H1 (cell line): ENCODE results near the gene GSTCD.

Experiments used
- CEBPB ChIP-seq: IDR thresholded peaks from 2 replicates; pipeline ENCODE4 v1.6.1; 2012; ENCODE audit warnings: low read depth, low read length
- EZH2 ChIP-seq: fragments of 200-600 bp; sonication (generic); IDR thresholded peaks from 2 replicates; pipeline ENCODE4 v1.7.1; 2012; ENCODE audit warnings: low read depth, mild to moderate bottlenecking, moderate library complexity, low read length, inconsistent platforms; ENCODE audit not compliant: severe bottlenecking
- TAF7 ChIP-seq: optimal IDR thresholded peaks from 2 replicates; pipeline ENCODE3; 2011; ENCODE audit warnings: low read depth, mild to moderate bottlenecking, inconsistent platforms, low read length, moderate library complexity, borderline replicate concordance
- TEAD4 ChIP-seq: IDR thresholded peaks from 2 replicates; pipeline ENCODE4 v1.6.1; 2012; ENCODE audit warnings: low read depth, low read length, inconsistent platforms, mixed read lengths
- USF2 ChIP-seq: IDR thresholded peaks from 2 replicates; pipeline ENCODE4 v1.6.1; 2011; ENCODE audit warnings: low read length, improper control_type of control experiment
- TF ChIP-seq, protein P1 (sequence below), 3 experiments: IDR thresholded peaks; 1 replicate in 2 of 3; 2 replicates in 1 of 3; pipeline versions ENCODE4 v1.5.1 to v1.6.1; 2011; ENCODE audit warnings: low read length in 3 of 3, mild to moderate bottlenecking in 3 of 3, inconsistent platforms in 2 of 3, low read depth in 1 of 3, moderate library complexity in 1 of 3; ENCODE audit not compliant: insufficient read depth in 1 of 3; ENCODE audit errors: control extremely low read depth in 1 of 3

- no peak for TF ChIP-seq EZH2
- no peak for TF ChIP-seq TEAD4
- TF ChIP-seq CEBPB: no peak
- no peak for TF ChIP-seq TAF7
- no peak for TF ChIP-seq USF2
- TF ChIP-seq, protein P1, sequence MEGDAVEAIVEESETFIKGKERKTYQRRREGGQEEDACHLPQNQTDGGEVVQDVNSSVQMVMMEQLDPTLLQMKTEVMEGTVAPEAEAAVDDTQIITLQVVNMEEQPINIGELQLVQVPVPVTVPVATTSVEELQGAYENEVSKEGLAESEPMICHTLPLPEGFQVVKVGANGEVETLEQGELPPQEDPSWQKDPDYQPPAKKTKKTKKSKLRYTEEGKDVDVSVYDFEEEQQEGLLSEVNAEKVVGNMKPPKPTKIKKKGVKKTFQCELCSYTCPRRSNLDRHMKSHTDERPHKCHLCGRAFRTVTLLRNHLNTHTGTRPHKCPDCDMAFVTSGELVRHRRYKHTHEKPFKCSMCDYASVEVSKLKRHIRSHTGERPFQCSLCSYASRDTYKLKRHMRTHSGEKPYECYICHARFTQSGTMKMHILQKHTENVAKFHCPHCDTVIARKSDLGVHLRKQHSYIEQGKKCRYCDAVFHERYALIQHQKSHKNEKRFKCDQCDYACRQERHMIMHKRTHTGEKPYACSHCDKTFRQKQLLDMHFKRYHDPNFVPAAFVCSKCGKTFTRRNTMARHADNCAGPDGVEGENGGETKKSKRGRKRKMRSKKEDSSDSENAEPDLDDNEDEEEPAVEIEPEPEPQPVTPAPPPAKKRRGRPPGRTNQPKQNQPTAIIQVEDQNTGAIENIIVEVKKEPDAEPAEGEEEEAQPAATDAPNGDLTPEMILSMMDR (IDR thresholded peaks at IDR 0.05; ENCODE audit: control extremely low read depth in 1 of 3, insufficient read depth in 1 of 3, low read depth in 1 of 3, low read length in 3 of 3): no peak
Observed at GRCh38 chr4:105838082-105838481, 129.5 kb downstream of the GSTCD start.
